ENCODE measurements around the gene EFTUD2. TPM values are rescaled to one million over a fixed set of nuclear protein-coding genes. Genes with fewer than 3 reads are reported as not detected.

EFTUD2 gene
- total RNA-seq, 2 experiments from 2014 or later: 258 TPM

GRCh38 chr17:44930667-44931066 is 31.4 kb upstream of the EFTUD2 start:
- Mint-ChIP-seq H3K4me1 (no peaks in the 10 kb centered on the region), H3K9me3 (no peaks in the 10 kb centered on the region), H3K27ac (no peak overlapping the region), H3K36me3 (peaks cover 35% of the 10 kb centered on the region), H3K27me3 (no peaks in the 10 kb centered on the region), H3K4me3 (no peak overlapping the region)
- no peak for DNase-seq

- DNase-seq: no peak
- Mint-ChIP-seq H3K4me1 (no peaks in the 10 kb centered on the region), H3K4me3 (no peak overlapping the region), H3K27me3 (no peaks in the 10 kb centered on the region), H3K27ac (no peak overlapping the region), H3K9me3 (no peaks in the 10 kb centered on the region), H3K36me3 (peaks cover 31% of the 10 kb centered on the region)
Observed at GRCh38 chr17:44928950-44929720, 29.9 kb upstream of the EFTUD2 start.

GRCh38 chr17:44928136-44928535 is 28.9 kb upstream of the EFTUD2 start:
- DNase-seq: no peak
- H3K9me3 Mint-ChIP-seq: no peaks in the 10 kb centered on the region
- H3K4me1 Mint-ChIP-seq: no peaks in the 10 kb centered on the region
- H3K27me3 Mint-ChIP-seq: peaks cover 1% of the 10 kb centered on the region
- peaks cover 31% of the 10 kb centered on the region for H3K36me3 Mint-ChIP-seq
- no peak overlapping the region for H3K4me3 Mint-ChIP-seq
- no peak overlapping the region for H3K27ac Mint-ChIP-seq

- no peaks in the 10 kb centered on the region for H3K4me1 Mint-ChIP-seq
- H3K4me3 Mint-ChIP-seq: no peak overlapping the region
- H3K27ac Mint-ChIP-seq: no peak overlapping the region
- H3K36me3 Mint-ChIP-seq: peaks cover 31% of the 10 kb centered on the region
- DNase-seq: no peak
- H3K27me3 Mint-ChIP-seq: peaks cover 6% of the 10 kb centered on the region
- H3K9me3 Mint-ChIP-seq: no peaks in the 10 kb centered on the region
Observed at GRCh38 chr17:44927696-44928095, 28.5 kb upstream of the EFTUD2 start.

GRCh38 chr17:44926821-44927525 is 27.7 kb upstream of the EFTUD2 start:
- H3K27me3 Mint-ChIP-seq: peaks cover 11% of the 10 kb centered on the region
- H3K9me3 Mint-ChIP-seq: no peaks in the 10 kb centered on the region
- no peak overlapping the region for H3K27ac Mint-ChIP-seq
- H3K4me1 Mint-ChIP-seq: no peaks in the 10 kb centered on the region
- no peak overlapping the region for H3K4me3 Mint-ChIP-seq
- DNase-seq: no peak
- H3K36me3 Mint-ChIP-seq: peaks cover 31% of the 10 kb centered on the region

GRCh38 chr17:44925731-44926697 is 26.8 kb upstream of the EFTUD2 start:
- no peaks in the 10 kb centered on the region for H3K4me1 Mint-ChIP-seq
- H3K9me3 Mint-ChIP-seq: no peaks in the 10 kb centered on the region
- peaks cover 15% of the 10 kb centered on the region for H3K27me3 Mint-ChIP-seq
- DNase-seq: no peak
- H3K27ac Mint-ChIP-seq: no peak overlapping the region
- no peak overlapping the region for H3K4me3 Mint-ChIP-seq
- peaks cover 28% of the 10 kb centered on the region for H3K36me3 Mint-ChIP-seq

- H3K27me3 Mint-ChIP-seq: peaks cover 20% of the 10 kb centered on the region
- DNase-seq: no peak
- no peaks in the 10 kb centered on the region for H3K9me3 Mint-ChIP-seq
- peaks cover 4% of the 10 kb centered on the region for H3K4me1 Mint-ChIP-seq
- peaks cover 20% of the 10 kb centered on the region for H3K36me3 Mint-ChIP-seq
- no peak overlapping the region for H3K4me3 Mint-ChIP-seq
- no peak overlapping the region for H3K27ac Mint-ChIP-seq
Observed at GRCh38 chr17:44924107-44924544, 24.9 kb upstream of the EFTUD2 start.

GRCh38 chr17:44922746-44923470 is 23.7 kb upstream of the EFTUD2 start:
- Mint-ChIP-seq H3K4me3 (no peak overlapping the region), H3K27me3 (peaks cover 20% of the 10 kb centered on the region)
- no peak for DNase-seq

GRCh38 chr17:44922136-44922535 is 22.9 kb upstream of the EFTUD2 start:
- peaks cover 8% of the 10 kb centered on the region for H3K36me3 Mint-ChIP-seq
- DNase-seq: no peak
- H3K4me3 Mint-ChIP-seq: no peak overlapping the region
- peaks cover 20% of the 10 kb centered on the region for H3K27me3 Mint-ChIP-seq
- no peaks in the 10 kb centered on the region for H3K9me3 Mint-ChIP-seq
- H3K4me1 Mint-ChIP-seq: peaks cover 4% of the 10 kb centered on the region
- no peak overlapping the region for H3K27ac Mint-ChIP-seq

More at GRCh38 chr17:44922746-44923470, 23.7 kb upstream of the EFTUD2 start:
- H3K4me1 Mint-ChIP-seq: peaks cover 4% of the 10 kb centered on the region
- H3K36me3 Mint-ChIP-seq: peaks cover 15% of the 10 kb centered on the region
- H3K9me3 Mint-ChIP-seq: no peaks in the 10 kb centered on the region
- no peak overlapping the region for H3K27ac Mint-ChIP-seq

GRCh38 chr17:44921122-44921882 is 22.1 kb upstream of the EFTUD2 start:
- Mint-ChIP-seq H3K4me1 (peaks cover 4% of the 10 kb centered on the region), H3K9me3 (no peaks in the 10 kb centered on the region), H3K27ac (no peak overlapping the region), H3K4me3 (no peak overlapping the region), H3K36me3 (peaks cover 6% of the 10 kb centered on the region), H3K27me3 (peaks cover 20% of the 10 kb centered on the region)
- no peak for DNase-seq

- H3K9me3 Mint-ChIP-seq: no peaks in the 10 kb centered on the region
- DNase-seq: no peak
- H3K4me3 Mint-ChIP-seq: no peak overlapping the region
- H3K4me1 Mint-ChIP-seq: peaks cover 4% of the 10 kb centered on the region
- peaks cover 20% of the 10 kb centered on the region for H3K27me3 Mint-ChIP-seq
- no peak overlapping the region for H3K27ac Mint-ChIP-seq
- H3K36me3 Mint-ChIP-seq: no peaks in the 10 kb centered on the region
Observed at GRCh38 chr17:44920565-44920940, 21.3 kb upstream of the EFTUD2 start.

GRCh38 chr17:44919885-44920564 is 20.8 kb upstream of the EFTUD2 start:
- Mint-ChIP-seq H3K27me3 (peaks cover 20% of the 10 kb centered on the region), H3K9me3 (no peaks in the 10 kb centered on the region), H3K4me1 (peaks cover 4% of the 10 kb centered on the region), H3K27ac (no peak overlapping the region), H3K4me3 (no peak overlapping the region), H3K36me3 (no peaks in the 10 kb centered on the region)
- peak; percentile 63 for DNase-seq

- Mint-ChIP-seq H3K27me3 (peaks cover 25% of the 10 kb centered on the region), H3K4me1 (peaks cover 4% of the 10 kb centered on the region), H3K27ac (no peak overlapping the region), H3K4me3 (no peak overlapping the region), H3K9me3 (no peaks in the 10 kb centered on the region), H3K36me3 (no peaks in the 10 kb centered on the region)
- no peak for DNase-seq
Observed at GRCh38 chr17:44919411-44919810, 20.2 kb upstream of the EFTUD2 start.
